HG03575 (cell line): ENCODE data around the gene IRF8.
"Not testable (repeated sequence)": the region's sequence is repeated elsewhere in the genome, so short reads cannot be mapped to it uniquely, and the experiment has no call there.

Source experiments
- ATAC-seq: cut with Tn5 transposase; IDR thresholded peaks from one replicate; pipeline ENCODE4 v1.9.1; 2021; ENCODE audit not compliant: unreplicated experiment, insufficient number of reproducible peaks, low FRiP score; ENCODE audit errors: extremely low read depth

IRF8 gene, protein sequence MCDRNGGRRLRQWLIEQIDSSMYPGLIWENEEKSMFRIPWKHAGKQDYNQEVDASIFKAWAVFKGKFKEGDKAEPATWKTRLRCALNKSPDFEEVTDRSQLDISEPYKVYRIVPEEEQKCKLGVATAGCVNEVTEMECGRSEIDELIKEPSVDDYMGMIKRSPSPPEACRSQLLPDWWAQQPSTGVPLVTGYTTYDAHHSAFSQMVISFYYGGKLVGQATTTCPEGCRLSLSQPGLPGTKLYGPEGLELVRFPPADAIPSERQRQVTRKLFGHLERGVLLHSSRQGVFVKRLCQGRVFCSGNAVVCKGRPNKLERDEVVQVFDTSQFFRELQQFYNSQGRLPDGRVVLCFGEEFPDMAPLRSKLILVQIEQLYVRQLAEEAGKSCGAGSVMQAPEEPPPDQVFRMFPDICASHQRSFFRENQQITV

DNA sequence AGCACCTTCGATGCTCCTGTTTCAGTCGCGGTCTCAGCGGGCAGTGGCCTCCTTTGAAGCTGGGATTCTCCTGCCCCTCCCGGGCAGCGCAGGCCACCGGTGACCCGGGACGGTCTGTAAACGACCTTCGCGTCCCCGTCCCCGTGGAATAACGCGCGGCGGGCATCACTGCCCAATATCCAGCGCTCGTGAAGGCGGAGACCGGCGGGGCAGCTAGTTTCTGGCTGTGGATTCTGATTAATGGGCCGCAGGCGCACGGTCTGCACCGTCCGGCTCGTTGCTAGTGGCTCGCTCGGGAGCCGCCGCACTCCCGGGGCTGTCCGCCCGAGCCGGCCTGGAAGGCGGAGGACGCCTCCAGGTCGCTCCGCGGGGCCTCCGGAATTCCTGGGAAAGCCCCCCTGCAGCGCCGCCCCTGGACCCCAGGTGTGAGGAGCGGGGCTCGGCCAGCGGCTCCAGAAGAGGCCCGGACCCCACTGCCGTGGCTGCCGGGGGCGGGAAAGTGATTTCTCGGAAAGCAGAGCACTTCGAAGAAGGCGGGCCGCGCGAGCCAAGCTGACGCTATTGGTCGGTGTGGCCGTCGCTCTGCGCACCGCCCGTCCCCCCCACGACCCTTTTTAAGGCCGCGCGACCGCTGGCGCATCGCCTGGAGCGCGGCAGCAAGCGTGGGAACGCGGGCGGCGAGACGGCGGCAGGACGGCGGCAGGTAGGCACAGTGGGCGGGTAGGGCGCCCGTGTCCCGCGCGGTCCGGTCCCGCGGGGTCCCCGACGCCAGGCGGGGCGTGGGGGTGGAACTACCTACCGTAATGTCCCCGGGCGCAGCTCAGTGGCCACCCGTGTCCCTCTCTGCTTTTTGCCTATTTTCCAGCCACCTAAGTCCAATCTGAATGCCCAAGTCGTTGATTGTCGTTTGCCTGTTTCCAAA lies at the start of gene IRF8:
IRF8 (plus strand) TSS at position 642 of the 922 bp plus-strand sequence. CDS start 3,854 bp downstream, outside the sequence.
- ATAC-seq = no peak

DNA sequence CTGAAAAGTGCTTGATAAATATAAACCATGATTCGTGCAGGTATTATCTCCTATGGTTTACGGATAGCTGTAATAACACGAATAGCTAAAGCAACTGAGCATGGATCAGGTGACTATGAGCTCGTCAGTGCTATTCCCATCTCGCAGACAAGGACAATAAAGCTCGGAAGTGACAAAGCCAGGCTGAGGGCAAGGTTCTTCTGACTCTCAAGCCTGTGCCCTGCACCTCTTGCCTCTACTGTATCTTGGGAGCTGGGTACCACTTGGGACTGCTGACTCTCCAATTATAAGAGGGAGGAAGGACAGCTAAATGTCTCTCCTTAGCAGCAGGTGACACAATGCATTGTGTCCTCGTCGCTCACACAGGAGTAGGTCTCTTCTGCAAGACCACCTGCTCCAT lies 49.6 kb upstream of the IRF8 start:
- ATAC-seq = no peak

DNA sequence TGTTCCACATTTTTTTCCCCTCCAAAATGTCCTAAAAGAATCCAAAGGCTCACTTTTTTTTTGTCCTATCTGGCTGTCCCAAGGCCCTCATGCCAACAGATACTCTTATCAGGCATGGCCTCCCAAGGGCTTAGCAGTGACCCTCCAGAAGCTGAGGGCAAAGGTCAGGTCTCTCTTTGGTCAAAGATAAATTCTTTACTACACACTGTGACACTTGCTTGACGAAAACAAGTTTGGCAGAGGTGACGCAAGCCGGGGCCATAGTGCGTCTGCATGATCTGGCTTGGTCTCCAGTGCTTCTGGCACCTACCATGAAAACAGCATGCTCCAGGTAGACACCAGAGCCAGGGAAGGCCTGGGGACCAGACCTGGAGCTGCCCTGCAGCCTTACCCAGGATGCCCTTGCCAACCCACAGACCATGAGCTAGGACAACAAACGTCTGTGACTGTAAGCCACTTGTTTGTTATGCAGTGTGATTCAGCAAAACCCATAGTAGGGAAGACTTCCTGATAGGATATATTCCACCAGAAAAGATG lies 48.5 kb upstream of the IRF8 start:
- ATAC-seq = no peak

DNA sequence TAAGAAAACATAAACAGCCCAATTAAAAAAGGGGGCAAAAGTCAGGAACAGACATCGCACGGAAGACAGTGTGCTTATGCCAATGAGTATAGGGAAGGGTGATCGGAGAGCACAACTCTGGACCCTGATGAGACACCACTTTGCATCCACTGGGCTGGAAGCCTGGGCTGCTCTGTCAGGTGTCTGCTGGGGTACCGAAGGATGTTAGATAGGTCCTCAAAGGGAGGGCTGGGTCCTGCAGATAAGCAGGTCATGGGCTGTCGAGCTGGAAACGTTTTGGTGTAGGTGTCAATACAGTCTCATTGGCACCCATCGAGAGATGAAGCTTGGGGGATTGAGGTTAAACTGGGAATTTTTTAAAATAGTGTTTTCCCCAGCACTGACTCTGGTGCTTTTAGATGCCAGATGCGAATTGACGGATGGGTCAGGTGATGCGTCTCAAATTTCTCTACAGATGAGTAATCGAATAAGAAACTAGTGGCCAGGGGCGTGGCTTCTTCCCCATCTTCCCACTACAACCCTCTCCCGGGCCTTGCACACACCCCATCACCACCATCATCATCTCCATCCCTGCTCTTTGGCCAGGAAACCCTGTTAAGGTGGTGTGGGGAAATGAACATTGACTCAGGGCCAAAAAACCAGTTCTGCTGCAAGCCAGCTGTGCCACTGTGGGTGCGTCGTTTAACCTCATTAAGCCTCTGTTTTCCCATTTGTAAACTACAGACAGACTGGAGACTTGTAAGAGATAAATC lies 47.8 kb upstream of the IRF8 start:
- ATAC-seq = no peak

DNA sequence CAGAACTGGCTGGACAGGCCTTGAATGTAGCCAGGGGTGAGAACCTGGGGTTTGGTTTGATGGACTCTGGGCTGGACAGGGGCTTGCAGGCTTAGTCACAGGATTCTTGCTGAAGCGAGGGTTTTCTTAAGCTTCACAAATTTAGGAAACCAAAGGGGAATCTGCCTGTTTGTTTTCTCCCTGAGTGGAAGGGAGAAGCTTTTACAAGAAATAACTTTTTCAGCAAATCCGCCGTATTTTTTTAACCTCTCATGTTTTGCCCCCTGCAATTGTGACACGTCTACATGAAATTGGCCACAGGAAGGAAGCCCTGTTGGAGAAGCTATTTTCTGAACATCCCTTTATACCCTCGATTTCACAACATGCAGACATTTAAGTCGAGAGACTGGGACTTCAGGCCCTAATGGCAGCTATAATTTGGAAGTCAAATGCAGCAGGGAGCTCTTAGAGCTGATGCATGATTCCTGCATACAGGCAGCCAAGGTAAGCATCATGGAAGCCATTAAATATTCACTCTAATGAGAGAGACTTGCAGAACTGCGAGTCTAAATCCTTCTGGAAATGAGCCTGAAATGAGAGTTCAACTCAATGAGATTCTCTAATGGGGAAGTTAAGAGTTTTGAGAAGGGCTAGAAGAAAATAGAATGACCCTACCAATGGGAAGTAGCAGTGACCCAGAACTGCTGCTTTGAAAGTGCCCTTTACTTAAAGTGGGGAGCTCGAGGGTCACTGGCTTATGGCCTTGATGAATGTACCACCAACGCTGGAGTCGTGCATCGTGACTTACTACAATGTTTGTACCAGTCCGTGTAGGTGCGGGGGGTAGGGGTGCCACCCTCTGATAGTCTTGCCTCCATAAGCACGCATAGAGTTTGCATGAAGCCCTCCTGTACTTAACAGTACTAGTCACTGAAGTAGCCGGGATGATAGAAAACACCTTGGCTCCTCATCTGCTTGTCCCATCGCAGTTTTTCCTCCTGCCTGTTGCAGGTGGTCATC lies 45.1 kb upstream of the IRF8 start:
- ATAC-seq = no peak

DNA sequence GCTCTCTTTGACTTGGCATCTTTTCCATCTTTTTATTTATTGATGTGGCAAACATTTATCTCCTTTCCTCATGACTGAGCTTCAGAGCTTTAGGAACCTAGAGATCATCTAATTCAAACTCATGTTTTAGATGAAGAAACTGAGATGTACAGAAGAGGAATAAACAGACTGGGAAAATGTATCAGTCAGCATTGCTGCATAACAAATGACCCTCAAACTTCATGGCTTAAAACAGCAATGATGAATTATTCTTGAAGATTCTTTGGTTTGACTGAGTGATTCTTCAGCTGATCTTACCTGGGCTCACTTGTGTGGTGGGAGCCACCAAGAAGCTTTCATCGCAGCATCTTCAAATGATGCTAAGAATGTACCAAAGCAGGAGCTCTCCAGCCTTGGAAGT lies 44.0 kb upstream of the IRF8 start:
- ATAC-seq = no peak

DNA sequence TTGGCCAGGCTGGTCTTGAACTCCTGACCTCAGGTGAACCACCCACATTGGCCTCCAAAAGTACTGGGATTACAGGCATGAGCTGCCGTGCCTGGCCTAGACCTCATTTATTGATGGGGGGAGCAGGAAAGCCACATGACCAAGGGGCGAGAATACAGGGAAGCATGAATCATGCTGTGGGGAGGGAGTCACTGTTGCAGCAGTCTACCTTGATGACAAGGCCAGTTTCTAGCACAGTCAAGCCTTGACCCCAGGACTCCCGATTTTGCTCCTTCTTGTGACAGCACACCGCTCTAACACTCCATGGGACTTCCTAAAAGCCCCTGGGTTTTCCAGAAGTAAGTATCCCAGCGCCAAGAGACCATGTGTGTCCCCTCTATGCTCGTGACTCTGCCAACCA lies 42.9 kb upstream of the IRF8 start:
- ATAC-seq = no peak

DNA sequence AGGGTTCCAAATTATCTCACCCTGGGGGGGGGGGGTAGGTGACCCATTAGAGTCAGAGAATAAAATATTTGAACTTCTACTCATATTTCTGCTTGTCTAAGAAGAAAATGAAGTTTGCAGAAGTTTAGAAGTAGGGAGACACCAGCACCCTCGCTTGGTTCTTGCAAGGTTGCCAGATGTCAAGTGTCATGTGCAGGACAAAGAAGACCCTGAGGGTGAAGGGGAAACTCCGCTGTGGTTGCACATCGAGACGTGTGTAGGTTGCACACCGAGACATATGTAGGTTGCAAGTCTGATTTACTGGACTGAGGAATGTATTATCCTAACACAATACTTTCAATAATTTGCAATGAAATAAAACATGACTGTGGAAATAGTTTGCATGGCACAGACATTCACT lies 42.4 kb upstream of the IRF8 start:
- no peak for ATAC-seq

DNA sequence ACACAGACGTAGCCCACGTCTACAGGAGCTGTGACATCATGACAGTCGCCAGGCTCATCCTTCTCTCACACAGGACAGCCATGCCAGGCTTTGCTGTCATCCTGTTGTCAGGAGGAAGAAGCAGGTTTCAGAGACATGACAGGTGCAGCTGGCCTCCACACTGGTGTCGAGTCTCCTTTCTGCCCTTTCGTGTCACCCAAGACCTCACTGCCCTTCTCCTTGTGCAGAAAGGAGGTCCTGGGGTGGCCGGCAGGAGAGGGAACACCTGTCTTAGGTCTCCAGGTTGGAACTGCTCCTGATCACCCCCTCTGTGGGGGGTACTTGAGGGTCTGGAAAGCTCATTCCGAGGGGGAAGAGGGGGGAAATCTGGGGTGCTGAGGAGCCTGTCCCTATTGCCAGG lies 41.6 kb upstream of the IRF8 start:
- no peak for ATAC-seq

DNA sequence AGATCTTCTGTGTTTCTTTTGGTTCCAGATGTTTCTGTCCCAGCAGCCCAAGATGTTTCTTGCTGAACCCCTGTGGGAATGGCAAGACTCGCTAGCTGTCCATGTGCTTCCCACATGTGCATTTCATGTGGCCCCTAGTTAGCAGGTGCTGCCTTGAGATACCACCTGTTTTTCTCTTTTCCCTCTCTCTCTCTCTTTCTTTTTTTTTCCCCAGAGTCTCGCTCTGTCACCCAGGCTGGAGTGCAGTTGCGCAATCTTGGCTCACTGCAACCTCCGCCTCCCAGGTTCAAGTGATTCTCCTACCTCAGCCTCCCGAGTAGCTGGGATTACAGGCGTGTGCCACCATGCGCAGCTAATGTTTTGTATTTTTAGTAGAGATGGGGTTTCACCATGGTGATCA lies 40.4 kb upstream of the IRF8 start:
- not testable (repeated sequence) for ATAC-seq

DNA sequence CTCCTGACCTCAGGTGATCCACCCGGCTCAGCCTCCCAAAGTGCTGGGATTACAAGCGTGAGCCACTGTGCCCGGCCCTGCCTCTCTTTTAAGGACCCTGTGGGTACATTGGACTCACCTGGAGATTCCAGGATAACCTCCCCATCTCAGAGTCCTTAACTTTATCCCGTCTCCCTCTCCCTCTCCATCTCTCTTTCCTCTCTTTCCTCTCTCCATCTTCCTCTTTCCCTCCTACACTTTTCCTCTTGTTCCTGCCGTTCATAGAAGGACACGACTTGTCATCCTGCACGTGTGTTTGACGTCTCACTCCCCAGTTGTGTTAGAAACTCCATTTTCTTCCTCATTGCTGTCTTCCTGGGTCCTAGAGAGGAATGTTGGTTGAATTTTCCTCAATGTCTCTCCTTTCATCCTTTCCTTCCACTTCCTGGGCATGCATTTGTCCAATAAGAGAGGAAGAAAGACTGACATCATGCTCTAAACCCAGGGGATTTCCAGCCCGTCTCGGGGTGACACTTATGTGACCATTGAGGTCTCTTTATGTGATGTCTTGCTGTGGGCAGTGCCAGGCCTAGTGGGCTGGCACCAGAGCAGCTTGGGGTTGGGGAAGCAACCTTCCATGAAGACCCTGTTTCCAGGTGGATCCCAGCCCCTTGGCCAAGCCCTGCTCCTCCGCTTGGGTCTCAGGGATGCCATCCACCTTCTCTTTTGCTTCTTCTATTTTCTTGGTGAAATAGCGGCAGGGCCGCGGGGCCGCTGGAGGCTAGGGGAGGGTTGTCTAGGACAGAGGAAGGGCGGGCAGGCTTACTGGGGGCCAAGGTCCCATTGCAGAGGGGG lies 39.8 kb upstream of the IRF8 start:
- ATAC-seq = no peak

DNA sequence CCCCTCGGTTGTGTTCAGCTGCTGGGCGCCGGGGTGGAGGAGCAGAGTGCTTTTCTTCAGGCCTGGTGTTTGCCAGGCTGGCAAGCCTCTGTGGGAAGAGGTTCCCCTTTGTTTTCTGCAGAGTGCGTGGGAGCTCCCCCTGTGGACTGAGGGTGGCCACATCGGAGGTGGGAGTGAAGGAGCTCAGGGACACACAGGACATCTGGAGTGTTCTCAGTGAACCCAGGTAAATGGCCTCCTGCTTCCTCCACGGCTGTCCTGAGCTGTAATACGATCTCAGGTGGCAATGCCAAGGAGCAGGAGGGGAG lies 39.2 kb upstream of the IRF8 start:
- no peak for ATAC-seq

DNA sequence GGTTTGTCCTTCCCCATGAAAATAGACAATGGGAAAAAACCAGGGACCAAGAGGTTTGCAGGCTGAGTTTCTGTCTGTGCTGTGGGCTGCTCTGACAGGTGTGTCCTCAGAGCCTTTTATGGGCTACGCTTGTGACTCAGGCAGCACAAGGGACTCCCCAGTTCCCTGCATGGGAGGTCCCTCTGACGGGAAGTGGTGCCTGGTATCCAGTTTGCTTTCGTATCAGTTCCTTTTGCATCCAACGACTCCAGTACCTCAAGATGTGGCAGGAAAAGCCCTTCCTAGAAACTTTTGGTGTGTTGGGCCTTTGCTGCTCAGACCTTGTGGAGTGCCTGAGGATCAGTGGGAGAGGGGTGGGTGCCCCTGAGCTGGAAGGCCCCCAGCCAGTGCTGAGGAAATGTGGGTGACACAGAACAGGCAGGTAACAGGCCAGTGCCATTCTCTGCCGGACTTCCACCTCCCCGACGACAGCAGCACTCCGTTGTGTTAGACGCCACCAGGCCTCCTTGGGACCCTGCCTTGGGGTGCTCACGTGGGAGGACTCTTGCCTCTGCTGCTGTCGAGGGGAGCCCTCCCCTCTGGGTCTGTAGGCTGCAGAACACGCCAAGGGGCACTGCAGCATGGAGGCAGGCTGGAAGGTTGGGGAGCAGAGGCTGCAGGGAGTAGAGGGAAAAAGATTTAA lies 38.4 kb upstream of the IRF8 start:
- no peak for ATAC-seq

DNA sequence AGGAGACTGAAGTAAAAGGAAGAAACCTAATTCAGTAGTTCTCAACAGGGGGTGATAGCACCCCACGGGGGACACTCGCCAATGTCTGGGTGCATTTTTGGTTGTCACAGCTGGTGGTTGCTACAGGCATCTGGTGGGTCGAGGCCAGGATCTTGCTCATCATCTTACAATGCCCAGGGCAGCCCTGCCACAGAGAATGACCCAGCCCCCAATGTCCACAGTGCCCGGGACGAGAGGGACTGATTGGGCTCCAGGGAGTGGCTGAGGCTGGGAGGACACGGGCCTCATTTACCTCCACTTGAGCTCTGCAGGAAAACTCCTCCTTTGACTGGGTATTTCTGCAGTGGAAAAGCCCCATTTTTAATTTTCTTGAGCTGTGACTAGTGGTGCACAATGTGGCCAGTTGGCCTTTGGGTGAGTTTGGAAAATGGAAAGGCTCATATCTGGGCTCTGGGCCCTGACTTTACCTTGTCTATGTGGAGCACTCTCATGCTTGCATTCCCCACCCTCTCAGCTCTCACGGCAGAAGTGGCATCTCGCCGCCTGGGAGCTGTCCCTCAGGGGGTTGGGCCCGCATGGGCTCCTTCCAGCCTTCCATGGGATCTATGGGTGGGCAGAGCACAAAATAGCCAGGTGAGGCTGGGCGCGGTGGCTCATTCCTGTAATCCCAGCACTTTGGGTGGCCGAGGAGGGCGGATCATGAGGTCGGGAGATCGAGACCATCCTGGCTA lies 37.7 kb upstream of the IRF8 start:
- no peak for ATAC-seq

DNA sequence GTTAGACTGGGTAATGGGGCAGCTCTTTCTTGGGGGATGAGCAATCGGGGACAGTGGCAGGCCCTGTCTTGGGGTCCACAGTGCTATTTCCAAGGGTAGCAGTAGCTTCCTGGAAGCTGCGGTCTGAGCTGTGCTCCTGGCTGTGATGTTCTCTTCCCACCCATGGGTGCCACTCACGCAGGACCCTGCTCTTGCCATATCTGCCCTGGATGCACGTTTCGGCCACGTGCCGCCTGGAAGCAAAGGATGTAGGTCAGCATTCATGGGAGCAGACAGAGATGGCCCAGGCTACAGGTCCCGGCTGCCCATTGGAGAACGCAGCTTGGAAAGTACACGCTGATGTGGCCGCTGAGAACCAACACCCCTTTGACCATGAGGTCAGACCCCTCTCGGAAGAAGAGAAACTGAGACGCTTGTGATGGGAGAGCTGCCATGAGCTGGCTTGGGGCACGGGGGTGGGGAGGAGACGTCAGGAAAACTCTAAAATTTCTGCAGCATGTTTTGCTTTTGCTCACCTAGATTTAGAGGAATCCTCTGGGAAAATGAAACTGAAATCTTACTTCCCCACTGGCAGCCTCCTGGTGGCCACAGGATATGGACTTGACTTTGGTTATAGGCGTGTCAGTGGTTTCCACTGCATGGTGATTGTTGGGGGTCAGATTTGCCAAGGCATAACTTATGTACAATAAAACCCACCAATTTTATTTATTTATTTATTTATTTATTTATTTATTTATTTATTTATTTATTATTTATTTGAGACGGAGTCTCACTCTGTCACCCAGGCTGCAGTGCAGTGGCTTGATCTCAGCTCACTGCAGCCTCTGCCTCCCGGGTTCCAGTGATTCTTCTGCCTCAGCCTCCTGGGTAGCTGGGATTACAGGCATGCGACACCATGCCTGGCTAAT lies 36.2 kb upstream of the IRF8 start:
- ATAC-seq = no peak
